Measurements from ENCODE around the gene PRM3.

The PRM3 gene, protein sequence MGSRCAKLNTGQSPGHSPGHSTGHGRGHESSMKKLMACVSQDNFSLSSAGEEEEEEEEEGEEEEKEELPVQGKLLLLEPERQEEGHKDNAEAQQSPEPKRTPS

DNA sequence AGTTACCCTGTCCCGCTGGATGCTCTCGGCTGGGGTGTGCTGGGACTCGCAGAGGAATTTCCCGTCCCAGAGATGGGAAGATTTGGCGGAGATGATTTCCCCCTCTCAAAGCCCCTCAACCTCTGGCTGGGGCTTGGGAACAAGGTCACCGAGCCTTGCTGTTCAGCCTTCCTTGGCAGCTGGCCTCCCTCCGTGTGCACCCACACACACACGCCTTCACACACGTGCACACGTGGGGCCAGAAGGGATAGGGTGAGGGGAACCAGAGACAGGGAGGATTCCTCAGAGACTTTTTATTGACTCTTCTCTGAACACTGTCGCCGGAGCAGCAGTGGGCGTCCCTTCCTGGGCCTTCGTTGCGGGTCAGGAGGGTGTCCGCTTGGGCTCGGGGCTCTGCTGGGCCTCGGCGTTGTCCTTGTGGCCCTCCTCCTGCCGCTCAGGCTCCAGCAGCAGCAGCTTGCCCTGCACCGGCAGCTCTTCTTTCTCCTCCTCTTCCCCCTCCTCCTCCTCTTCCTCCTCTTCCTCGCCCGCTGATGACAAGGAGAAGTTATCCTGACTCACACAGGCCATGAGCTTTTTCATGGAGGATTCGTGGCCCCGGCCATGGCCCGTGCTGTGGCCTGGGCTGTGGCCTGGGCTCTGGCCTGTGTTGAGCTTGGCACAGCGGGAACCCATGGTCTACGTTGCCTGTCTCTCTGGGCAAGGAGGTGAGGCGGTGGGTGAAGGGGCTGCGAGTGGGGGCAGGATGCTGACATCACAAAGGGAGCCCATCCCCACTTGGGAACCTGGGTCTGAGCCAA lies at the start of gene PRM3:
Gene PRM3 (minus strand): TSS at position 709 of the 800 bp plus-strand sequence. CDS start 34 bp downstream, at position 675.
- no peak for DNase-seq

DNA sequence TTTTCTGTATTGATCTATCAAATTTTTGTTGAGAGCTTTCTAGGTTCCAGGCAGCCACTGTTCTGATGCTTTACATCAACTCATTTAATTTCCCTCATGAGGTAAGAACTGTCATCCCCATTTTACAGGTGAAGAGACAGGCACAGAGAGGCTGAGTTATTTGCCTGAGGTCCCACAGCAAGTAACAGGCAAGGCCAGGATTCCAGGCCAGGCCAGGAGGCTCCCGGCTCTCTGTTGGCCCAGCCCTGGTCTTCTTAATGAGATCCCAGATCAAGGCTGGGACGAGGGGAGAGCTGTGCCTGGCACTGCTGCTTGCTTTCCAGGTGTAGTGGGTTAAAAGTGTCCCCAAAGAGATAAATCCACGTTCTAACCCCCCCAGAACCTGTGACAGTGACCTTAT lies 49.4 kb upstream of the PRM3 start:
- no peak for DNase-seq

DNA sequence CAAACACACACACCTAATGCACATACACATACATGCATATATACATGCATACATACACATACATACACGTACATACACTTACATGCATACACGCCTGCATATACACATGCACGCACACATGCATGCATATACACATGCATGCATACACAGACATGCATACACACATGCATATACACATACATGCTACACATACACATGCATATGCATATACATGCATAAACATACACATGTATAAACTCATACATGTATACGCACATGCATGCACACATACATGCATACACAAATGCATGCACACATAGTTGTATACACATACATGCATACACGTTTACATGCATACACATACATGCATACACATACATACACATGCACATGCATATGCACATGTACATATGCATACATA lies 48.2 kb upstream of the PRM3 start:
- DNase-seq, result no peak

DNA sequence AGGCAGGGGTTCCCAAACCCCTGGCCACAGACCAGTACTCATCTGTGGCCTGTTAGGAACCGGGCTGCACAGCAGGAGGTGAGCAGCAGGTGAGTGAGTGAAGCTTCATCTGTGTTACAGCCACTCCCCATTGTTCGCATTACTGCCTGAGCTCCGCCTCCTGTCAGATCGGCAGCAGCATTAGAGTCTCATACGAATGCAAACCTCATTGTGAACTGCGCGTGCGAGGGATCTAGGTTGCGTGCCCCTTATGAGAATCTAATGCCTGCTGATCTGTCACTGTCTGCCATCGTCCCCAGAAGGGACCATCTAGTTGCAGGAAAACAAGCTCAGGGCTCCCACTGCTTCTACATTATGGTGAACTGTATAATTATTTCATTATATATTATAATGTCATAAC lies 46.7 kb upstream of the PRM3 start:
- no peak for DNase-seq

DNA sequence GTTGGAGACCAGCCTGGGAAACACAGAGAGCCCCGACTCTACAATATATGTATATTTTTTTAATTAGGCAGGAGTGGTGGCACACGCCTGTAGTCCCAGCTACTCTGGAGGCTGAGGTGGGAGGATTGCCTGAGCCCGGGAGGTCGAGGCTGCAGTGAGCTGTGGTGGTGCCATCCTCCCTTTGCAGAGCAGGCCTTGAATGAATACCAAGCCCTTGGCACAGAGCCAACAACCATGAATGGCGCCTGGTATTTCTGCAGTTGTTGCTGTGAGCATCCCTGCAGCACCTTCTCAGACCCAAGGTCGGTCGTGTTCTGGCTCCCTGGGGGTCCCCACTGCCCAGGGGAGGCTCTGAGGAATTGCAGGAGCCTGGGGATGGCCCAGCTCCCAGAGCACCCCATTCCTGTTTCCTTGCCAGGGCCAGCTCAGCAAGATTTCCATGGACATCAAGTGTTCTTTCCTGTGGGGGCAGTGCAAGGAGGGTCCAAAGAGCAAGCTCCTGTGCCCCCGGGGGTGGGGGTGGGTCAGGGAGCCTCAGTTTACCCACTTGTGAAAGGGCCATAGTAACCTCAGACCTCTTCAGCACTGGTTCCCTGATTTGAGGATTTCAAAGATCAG lies 46.2 kb upstream of the PRM3 start:
- no peak for DNase-seq

DNA sequence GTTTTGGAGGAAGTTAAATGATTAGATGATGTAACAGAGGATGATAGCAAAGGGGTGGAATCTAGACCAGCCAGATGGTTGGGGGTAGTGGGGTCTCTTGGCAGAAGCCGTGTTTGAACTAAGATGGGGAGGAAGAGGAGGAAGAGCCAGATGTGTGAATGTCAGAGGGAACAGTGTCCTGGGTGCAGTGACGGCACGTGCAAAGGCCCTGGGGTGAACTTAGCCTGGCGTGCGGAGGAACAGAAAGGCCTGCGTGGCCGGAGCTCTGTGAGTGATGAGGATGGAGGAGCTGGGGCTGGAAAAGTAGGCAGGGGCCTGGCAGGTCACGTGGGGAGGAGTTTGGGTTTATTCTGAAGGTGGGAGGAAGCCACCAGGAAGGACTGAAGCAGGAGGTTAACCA lies 45.4 kb upstream of the PRM3 start:
- DNase-seq, result no peak

DNA sequence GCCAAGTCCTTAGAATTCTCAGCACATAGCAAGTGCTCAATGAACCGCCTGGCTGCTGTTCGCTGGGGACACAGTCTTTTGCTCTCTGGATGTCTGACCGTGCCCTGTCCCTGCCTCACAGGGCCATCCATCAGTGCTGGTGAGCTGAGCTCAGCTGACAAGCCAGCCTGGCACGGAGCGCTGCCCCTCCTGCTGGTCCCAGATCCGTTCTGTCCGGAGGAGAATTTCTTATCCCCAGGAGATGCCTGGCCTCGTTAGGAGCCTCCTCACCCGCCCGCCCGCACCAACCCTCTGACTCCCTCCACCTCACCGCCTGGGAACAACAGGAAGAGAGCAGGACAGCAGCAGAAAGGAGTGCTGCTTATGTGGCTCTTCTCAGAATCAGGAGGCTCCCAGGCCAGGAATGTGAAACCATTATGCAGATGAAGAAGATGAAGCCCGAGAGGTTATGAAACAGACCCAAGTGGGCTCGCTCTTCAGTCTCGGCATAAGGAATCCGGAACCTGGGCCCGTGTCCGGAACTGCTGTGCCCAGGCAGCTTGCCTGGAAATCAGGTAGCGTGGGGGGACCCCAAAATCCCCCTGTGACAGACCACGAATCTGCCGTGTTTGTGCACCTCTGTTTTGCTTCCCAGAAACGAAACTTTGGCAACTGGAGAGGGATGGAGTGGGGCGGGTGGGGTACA lies 43.0 kb upstream of the PRM3 start:
- no peak for DNase-seq

DNA sequence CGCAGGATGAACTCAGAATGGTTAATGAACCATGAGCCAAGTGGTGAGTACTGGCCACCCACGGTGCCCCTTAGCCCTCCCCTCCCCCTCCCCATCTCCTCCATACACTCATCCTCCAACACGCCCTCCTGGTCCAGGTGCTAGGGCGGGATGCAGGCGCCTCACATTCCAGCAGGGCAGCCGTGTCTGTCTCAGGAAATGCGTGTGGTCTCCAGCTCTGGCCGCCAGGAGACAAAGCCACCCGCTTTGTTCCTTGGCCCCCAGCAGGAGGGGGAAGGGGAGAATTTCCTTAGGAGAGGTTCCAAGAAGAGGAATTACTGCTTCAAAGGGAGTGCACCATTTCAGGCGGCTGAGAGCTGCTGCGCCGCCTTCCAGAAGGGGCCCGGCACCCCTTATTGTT lies 42.1 kb upstream of the PRM3 start:
- DNase-seq, result no peak

DNA sequence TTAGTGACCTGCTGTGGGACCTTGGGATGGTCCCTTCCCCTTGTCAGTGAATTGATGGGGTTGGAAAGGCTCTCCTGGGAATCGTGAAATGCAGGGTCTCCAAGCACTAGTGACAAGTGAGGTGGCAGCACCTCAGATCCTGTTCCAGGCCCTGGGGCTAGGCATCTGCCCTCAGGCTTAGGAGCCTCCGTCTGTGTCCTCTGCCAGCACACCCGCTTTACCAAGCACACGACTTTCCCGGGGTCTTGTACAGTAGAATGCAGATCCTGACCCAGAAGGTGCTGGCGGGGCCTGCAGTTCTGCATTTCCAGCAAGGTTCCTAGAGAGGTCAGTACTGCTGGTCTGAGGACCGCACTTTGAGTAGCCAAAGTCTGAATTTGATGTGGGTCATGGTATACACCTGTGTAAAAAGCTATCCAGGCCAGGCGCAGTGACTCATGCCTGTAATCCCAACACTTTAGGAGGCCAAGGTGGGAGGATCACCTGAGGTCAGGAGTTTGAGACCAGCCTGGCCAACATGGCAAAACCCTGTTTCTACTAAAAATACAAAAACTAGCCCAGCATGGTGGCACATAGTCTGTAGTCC lies 41.0 kb upstream of the PRM3 start:
- DNase-seq, result no peak

DNA sequence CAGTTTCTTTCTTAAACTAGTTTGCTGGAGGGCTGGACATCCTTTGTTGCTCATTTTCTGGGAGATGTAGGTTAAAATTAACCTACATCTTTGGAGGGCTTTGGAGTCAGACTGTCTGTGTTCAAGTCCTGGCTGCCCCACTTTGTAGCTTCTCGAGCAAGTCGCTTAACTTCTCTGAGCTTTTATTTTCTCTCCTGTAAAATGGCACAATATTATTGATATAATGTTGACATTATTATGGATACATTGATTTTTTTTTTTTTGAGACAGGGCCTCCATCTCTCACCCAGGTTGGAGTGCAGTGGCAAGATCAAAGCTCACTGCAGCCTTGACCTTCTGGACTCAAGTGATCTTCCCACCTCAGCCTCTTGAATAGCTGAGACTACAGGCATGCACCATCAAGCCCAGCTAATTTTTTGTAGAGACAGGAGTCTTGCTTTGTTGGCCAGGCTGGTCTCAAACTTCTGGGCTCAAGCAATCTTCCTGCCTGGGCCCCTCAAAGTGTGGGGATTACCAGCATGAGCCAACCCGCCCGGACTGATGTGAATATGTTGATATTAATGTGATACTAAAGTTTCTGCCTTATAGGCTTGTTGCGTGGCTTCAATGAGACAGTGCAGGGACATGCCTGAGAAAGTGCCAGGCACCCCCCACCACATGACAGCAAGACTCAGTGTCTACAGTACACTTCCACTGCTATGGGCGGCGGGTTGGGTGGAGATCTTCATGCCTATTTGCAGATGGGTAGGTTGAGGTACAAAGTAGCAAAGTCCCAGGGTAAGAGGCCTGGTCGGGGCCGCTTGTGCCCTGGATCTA lies 40.3 kb upstream of the PRM3 start:
- DNase-seq, result no peak

DNA sequence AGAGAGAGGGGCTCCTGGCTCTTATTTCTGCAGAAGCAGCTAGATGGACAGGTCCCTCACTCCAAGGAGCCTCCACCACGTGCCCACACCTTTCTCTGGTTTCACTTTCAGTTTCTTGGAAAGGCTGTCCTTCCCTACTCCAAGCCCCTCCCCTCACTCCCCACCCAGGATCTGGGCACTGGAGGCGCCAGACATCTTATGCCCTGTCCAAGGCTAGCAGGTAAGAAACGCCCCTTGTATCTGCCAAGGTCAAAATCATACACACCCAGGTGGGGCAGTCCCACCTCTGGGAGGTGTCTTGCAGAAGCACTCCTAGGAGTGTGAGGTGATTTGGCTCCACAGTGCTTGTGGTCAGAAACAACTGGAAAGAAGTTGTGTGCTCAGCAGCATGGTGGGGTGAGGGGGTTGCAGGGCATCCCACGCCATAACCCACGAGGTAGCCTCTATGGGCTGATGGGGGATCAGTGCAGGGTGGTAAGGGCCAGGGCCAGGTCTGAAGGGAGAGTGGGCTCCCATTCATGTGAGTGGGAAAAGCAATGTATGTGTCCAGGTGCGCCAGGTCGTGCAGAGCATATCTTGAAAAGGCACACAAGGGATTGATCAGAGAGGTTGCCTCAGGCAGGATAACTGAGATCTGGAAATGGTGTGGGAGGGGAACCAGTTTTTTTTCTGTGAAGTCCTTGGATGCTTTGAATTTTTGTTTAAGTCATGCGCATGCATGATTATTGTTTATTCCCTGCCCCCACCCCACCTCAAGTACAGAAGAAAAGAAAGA lies 39.5 kb upstream of the PRM3 start:
- no peak for DNase-seq

DNA sequence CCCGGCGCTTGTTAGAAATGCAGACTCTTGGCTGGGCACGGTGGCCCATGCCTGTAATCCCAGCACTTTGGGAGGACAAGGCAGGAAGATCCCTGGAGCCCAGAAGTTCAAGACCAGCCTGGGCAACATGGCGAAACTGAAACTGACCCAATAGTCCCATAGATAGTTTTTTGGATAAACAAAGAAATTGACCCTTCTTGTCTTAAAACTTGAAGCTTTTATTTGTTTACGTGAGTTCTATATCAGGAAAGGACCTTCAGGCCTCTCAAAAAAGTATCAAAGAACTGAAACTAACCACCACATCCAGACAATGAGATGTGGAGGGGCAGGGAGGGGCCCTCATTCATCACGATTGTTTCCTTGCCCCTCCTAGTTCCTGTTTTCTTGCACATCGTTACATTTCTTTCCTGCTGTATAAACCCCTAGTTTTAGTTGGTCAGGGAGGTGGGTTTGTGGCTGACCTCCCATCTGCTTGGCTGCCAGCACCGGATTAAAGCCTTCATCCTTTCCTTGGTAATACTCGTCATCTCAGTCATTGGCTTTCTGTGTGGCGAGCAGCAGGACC lies 37.6 kb upstream of the PRM3 start:
- no peak for DNase-seq

DNA sequence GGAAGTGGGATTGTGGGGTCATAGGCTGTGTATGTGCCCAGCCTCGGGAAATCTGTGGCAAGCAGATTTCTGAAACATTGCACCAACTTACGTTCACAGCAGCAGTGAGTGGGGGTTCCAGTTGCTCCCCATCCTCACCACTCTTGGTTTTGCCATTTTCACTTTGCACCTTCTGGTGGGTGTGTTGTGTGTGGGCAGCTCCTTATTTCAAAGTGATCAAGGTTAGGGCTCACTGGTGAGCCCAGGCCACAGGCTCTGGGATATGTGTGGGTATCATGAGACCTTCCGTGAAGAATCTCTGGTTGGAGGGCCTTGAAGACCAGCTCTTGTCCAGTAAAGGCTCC lies 37.2 kb upstream of the PRM3 start:
- no peak for DNase-seq

DNA sequence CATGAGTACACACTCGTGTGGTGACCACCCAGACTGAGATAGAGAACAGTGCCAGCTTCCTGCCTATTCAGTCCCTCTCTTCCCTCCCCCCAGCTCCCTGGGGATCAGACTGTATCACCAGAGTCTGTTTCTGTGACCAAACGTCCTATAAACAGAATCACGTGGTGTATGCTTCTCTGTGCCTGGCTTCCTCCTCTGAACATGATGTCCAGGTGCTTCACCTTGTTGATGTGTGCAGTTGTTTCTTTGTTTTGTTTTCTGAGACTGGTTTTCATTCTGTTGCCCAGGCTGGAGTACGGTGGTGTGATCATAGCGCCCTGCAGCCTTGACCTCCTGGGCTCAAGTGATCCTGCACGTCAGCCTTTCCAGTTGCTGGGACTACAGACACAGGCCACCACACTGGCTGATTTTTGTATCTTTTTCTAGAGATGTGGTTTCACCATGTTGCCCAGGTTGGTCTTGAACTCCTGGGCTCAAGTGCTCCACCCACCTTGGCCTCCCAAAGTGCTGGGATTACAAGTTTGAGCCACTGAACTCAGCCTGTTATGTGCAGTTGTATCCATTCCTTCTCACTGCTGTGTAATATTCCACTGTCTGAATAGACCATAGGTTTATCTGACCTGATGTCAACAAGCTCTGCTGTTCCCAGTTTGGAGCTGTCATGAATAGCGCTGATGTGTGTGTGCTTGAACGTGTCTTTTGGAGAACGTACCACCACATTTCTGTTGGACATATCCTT lies 36.6 kb upstream of the PRM3 start:
- no peak for DNase-seq

DNA sequence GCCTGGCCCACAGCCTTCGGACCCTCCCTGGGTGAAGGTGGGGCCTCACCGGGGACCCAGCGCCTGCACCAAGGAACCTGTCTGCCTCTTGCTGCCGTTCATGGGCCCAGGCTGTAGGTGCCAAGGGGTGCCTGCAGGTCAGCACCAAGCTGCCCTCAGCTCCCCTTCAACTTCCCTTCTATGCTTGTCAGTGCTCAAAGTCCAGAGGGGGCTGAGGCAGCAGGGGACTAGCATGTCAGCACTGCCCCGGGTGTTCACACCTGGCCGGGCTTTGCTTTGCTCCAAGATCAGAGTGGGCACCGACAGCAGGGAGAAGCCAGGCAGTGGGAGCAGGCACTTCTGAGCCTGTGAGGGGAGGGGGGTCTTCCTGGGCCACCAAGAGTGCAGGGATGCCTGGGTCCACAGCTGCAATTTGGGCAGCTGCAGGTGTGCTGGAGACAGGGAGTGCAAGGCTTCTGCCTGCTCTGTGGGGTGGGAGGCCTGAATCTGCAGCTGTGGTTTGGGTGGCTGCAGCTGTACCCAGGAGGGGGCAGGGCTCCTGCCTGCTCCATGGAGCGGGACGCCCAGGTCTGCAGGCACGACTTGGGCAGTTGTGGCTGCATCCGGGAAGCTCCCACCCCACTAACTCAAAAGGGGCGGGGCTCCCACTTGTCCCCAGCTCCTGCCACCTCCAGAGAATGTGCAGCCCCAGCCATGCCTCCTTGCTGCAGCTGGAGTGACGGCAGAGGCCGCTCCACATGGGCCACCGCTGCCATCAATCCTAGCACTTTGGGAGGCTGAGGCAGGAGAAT lies 35.3 kb upstream of the PRM3 start:
- DNase-seq, result no peak

DNA sequence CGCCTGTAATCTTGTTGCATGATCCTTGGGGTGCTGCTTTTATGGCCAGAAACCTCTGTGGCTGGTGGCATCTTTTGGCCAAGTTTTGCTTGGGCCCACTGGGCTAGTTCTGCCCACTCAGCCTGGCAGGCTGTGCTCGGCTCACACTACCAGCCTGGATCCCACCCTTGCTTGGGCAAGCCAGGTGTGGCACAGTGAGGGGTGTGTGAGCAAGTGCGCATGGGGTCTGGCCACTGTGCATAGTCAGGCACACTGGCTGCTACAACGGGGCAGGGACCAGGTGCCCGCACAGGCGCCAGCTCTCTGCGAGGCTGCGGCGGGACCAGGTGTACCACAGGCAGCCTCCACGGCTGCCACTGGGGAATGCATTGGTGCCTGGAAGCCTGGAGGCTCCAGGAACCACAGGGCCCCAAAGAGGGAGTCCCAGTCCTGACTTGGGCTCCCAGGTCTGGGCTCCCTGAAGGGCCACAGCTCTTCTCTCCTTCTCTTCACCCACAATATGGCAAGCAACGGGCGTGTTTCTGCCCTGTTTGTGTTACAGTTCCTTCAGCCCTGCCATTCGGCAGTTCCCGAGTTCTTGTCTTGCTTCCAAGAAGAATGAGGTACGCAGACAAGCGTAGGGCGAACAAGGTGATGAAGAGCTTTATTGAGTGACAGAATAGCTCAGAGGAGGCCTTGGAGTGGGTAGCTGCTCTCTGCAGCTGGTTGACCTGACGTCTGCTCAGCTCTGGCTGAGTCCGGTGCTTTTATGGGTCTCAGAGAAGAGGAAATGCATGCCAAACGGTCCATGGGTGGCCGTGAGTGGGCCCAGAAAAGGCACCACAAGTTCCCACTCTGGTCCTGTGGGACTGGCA lies 34.4 kb upstream of the PRM3 start:
- no peak for DNase-seq

DNA sequence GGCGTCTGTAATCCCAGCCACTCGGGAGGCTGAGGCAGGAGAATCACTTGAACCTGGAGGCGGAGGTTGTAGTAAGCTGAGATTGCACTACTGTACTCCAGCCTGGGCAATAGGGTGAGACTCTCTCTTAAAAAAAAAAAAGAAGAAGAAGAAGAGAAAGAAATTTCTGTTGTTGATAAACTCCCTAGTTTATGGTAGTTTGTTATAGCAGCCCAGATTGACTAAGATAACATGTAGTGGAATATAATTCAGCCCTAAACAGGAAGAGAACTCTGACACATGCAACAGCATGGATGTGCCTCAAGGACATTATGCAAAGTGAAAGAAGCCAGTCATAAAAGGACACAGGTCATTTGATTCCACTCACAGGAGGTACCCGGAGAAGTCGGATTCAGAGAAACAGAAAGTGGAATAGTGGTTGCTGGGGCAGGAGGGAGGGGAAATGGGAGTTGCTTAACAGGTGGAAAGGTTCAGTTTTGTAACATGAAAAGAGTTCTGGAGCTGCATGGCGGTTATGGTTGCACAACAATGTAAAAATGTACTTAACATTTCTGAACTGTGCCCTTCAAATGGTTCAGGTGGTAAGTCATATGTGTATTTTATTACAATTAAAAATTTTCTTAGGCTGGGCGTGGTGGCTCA lies 33.7 kb upstream of the PRM3 start:
- DNase-seq, result no peak

DNA sequence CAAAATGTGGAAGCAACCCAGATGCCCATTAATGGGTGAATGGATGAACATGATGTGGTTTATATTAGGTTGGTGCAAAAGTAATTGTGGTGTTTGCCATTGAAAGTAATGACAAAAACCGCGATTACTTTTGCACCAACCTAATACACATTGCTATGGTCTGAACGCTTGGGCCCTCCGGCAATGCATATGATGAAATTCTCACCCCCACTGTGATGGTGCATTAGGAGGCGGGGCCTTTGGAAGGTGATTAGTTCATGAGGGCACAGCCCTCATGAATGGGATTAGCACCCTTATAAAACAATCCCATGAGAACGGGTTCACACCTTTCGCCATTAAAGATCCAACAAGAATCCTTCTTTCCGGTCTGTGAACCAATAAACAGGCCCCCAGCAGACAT lies 33.0 kb upstream of the PRM3 start:
- DNase-seq, result no peak
